Inflammatory macrophage treated with lipopolysaccharide for 4 hours (primary cell): ENCODE measurements around the gene NKTR.
A peak's percentile ranks its signal among the peaks of the same experiment; 100 is the strongest.

Experiments used
- DNase-seq: peaks from one replicate; pipeline ENCODE4 v3.0.0-alpha.2; 2020

NKTR gene

DNA sequence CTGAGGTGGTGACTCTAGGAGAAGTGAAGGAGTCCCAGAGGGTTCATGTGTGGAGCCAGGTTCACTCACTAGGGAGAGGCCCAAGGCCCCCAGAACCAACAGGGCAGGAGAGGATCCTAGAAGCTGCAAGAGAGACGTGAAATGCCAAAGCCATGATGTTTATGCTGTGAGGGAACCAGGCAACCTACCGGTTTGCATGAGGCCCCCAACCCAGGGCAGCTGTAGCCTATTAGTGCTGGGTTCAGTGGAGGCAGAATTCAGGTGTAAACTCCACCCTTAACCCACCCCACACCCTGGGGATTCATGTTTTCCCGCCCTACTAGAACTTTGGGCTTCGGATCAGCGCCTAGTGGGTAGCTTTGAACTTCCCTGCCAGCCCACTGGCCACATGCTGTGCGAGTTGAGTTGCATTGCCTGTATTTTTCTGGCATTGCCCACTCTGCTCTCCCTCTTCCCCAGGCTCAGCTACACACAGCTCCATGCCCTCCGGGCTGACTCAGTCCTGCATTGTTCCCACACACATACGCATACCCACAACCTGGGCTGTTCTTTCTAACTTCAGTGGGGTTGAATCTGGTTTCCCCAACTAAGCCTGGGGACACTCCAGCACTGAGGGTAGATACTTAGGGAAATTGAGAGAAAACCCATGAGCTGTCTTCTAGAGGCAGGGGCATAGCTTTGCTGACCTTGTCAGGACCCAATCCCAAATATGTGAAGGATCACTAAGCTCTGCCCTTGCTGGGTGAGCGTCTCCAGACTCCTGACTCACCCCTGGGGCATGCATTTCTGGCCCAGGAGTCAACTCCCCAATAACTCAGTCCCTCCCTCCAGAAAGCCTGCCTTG is 51.0 kb downstream of the NKTR start:
- no peak for DNase-seq

DNA sequence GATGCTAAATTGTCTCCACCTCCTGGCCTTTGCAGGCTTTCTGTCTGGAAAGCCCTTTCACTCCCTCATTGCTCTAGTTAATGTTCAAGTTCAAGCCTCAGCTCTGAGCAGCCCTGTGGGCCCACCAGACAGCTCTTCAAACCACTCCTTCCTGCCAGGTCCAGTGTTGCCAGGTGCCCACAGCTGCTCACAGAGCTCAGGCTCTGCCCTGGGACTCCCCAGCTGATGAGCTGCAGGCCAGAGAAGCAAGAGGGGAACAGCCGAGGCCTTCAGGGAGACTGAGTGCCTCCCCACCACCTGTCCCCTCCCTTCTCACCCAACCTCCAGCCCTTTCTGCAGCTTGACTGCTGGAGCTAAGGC is 51.7 kb downstream of the NKTR start:
- no peak for DNase-seq

DNA sequence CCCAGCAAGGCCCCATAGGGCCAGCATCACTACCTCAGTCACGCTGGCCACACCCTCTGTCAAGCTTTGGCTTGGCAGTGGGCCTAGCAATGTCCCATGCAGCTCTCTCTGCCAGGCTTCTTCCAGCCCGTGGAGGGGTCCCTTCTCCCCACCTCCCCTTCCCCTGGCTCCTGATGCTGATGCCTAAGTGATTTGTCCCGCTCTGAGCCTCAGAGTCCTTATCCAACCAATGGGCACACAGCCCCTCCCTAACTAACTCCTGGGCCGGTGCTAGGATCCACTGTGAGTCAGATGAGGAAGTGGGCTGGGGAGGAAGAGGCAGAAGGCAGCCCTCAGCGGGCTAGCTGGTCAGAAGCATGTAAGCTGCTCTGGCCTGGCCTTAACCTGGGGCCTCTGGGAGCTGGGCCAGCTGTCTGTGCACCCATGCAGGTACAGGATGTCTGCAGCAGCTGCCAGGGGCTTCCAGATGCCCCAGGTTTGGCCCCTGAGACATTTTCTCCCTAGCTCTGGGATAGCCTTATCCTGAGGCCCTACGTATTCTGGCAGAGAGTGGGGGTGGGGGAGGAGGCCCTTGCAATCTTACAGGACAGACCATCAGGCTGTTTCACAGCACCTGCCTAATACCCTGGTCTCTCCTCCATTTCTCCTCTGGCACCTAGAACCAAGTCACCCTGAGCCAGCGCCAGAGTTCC is 52.3 kb downstream of the NKTR start:
- peak; percentile 79 for DNase-seq

DNA sequence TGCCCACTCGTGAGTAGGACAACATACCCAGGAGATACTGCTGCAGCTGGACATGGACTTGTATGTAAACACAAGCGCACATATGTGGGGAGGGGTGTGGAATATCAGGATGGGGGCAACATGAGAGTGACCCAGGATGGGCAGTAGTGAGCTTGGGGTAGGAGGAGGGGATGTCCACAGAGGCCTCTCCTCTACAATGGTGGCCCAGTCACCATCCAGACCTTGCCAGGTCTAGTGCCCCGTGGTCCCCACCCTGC is 52.7 kb downstream of the NKTR start:
- DNase-seq, result no peak

DNA sequence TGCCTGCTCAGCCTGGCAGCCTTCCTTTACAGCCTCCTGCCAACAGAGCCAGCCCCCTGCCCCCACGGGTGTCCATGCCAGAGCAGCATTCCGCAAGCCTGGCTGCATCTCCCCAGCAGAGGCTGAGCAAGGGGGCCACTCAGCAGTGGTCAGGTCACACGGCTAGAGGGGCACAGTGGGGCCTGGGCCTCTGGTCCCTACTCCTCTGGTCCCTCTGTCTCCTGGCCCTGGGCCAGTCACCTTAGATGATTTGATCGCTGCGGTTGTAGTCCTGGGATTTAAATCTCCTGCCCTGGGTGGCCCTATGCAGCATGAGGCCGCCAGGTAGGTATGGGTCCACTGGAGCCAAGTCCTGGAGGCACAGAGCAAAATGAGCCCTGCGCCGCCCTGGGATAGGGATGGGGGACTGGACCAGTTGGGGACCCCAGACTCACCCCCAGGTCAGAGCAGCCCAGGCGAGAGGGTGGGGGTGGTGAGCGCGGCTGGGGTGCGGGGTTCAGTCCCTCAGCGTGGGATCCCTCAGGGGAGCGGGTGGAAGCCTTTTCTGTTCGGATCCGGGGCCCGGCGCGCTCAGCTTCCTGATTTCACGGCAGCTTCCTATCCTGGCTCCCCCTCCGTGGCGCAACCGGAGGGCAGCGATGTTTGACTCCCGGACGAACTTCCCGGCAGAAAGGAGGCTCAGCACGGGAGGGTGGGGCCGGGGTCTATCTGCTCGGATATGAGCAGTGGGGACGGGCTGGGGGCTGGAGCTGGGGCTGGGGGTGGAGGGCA is 53.3 kb downstream of the NKTR start, which contains the start of gene ZBTB47:
TSS of gene ZBTB47 (plus strand) at position 138 of the 771 bp plus-strand sequence. CDS start 4,659 bp downstream, outside the sequence.
- peak; percentile 64 for DNase-seq

DNA sequence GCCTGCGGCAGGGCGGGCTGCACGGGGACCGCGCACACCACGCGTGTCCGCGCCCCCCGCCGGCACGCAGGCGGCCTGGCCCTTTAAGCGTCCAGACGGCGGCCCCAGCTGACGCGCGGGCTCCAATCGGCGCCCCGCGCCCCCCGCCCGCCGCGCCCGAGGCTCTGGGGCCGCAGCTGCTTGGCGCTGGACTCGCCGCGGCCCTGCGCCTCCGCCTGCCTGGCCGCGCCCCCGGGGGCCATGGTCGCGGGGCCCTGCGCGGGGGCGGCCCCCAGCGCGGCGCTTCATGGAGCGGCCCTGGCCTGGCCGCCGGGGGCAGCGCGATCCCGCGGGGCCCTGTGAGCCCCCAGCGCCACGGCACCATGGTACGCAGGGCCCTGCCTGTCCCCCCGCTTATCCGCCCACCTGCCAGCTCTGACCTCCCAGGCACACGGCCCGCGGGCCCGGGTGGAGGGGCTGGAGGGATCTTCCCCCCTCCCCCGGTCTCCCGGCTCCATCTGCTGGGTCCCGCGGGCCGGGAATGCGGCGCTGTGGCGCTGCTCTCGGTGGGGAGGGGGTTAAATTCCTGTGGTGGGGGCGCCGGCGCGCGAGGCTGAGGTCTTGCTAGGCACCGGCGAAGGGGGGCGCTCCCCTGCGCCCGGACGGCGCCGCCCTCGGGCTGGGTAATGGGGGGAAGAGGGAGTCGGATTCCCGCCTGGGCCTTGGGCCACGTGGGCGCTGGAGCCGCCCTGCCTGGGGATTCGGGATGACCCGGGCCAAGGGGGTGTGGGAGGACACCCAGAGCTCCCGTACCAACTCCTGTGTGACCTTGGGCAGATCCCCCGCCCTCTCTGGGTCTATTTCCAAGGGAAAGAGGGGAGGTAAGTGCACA is 54.1 kb downstream of the NKTR start:
- DNase-seq, result peak; percentile 16

DNA sequence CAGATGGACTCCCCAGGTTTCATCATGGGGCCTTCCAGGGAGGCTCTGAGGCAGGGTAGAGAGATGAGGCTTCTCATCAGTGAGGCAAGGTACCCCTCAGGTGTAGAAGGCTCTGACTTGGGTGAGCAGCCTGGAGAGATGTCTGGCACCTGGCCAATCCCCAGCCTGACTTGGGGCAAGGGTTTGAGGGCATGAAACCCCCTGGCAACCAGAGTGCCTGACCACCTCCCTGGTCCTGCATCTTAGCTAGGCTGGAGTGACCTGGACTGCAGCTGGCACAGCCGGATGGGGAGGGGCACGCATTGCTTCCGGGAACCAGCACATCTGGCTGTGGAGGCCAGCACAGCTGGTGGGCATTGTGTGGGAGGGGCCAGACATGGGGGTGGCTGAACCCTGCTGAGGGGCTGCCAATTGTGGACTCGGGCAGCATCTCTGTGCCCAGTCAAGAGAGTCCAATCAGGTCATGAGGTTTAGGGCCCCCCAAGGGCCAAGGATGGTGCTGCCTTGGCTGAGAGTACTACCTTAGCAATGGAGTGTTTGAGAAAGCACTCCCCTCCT is 54.9 kb downstream of the NKTR start:
- no peak for DNase-seq

DNA sequence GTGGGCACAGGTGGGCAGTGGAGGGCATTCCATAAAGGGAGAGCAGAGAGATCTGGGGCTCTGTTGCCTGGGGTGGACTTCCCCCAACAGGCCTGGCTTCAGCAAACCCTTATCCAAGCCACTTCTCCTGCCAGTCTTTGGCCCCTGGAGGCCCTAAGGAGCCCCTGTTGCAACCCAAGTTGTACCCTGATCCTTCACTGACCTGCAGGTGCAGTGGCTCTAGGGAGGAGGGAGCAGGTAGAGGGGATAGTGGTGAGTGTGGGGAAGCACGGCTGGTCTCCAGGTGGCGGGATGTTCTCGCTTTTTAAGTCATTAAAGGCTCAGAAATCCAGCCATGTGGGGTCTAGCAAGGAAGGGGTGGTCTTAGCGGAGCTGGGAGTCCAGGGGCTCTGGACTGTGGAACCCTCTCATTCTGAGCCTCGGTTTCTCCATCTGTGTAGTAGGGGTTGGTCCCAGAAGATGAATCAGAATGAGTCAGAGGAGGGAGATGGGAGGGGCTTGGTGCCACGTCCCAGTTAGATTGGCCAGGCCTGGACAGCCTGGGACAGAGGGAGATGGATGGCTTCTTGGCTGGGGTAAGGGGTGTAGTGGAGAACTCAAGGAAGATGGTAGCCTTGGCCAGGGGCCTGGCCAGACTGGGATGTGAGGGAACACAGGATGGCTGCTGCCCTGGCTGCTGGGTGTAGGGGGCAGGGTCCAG is 55.6 kb downstream of the NKTR start:
- DNase-seq, result no peak

DNA sequence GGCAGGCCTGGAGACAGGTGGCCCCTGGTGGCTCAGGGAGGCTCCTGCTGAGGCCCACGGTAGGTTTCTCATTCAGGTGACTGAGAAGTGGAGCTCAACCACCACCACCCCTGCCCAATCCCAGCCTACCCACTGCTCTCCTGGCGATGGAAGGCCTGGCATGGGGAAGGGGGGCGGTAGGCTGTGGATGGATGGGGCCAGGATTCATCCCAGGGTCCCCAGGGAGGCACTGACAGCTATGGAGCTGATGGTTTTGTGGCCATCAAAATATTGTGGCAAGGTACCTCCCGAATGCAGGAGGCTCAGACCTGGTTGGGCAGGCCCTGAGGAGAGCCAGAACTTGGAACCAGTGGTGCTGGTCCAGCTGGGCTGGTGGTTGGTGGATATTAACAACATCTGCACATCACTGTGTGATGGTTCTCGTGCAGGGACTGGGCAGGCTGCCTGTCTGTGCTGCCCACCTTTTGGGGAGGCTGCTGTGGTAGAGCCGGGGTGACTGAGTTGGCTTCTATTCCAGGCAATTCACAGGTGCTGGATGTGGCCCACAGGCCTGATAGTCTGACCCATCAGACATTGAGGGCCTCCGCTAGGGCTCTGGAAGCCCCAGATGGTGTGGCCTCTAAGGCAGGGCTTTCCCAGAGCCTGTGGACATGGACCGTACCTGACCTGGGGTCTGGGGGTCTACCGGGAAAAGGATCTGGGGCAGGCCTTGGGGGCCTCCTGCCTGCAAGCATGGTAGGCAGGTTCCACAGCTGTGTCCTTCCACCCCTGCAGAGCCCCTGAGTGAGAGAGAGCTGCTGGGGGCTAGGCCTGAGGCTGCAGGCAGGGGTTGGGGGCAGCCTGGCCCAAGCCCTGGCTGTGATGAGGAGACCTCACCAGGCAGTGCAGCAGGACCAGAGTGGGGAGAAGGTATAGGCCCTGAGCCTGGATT is 56.5 kb downstream of the NKTR start:
- no peak for DNase-seq

DNA sequence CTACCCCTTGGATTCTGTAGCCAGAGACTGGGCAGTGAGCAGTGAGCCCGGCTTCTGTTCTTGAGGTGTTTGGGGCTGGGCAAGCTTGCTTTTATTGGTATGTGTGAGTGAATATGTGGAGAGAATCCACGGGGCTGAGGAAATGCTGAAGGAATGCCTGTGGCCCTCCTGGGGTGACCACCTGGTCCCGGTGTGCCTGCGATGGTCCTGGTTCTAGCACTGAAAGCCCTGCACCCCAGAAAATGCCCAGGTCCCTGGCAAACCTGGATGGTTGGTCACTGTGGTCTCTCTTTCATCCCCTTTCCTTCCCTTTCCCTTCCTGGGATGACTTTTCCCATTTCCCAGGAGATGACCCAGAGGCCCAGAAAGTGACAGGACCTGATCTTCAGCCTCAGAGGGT is 57.2 kb downstream of the NKTR start:
- no peak for DNase-seq

DNA sequence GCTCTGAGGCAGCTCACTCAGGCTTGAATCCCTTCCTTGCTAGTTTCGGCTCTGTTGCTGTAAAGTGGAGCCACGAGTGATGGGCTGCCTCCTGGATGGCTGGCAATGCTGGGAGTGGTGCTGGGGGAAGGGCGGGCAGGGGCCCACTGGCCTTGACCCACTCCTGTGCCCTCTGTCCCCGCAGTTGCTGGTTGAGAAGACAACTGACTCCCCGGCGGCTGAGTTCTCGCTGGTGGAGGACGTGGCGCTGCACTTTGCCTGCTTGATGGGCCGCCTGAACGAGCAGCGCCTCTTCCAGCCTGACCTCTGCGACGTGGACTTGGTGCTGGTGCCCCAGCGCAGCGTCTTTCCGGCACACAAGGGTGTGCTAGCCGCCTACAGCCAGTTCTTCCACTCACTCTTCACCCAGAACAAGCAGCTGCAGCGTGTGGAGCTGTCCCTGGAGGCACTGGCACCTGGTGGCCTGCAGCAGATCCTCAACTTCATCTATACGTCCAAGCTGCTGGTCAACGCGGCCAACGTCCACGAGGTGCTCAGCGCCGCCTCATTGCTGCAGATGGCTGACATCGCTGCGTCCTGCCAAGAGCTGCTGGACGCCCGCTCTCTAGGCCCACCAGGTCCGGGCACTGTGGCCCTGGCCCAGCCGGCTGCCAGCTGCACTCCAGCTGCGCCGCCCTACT is 57.7 kb downstream of the NKTR start:
- DNase-seq, result no peak

DNA sequence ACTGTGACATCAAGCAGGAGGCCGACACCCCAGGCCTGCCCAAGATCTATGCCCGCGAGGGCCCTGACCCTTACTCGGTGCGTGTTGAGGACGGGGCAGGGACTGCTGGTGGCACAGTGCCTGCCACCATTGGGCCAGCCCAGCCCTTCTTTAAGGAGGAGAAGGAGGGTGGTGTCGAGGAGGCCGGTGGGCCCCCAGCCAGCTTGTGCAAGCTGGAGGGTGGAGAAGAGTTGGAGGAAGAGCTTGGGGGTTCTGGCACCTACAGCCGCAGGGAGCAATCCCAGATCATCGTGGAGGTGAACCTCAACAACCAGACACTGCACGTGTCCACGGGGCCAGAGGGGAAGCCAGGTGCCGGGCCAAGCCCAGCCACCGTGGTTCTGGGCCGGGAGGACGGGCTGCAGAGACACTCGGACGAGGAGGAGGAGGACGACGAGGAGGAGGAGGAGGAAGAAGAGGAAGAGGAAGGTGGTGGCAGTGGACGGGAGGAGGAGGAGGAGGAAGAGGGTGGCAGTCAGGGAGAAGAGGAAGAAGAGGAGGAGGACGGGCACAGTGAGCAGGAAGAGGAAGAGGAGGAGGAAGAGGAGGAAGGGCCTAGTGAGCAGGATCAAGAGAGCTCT is 58.4 kb downstream of the NKTR start:
- DNase-seq, result no peak

DNA sequence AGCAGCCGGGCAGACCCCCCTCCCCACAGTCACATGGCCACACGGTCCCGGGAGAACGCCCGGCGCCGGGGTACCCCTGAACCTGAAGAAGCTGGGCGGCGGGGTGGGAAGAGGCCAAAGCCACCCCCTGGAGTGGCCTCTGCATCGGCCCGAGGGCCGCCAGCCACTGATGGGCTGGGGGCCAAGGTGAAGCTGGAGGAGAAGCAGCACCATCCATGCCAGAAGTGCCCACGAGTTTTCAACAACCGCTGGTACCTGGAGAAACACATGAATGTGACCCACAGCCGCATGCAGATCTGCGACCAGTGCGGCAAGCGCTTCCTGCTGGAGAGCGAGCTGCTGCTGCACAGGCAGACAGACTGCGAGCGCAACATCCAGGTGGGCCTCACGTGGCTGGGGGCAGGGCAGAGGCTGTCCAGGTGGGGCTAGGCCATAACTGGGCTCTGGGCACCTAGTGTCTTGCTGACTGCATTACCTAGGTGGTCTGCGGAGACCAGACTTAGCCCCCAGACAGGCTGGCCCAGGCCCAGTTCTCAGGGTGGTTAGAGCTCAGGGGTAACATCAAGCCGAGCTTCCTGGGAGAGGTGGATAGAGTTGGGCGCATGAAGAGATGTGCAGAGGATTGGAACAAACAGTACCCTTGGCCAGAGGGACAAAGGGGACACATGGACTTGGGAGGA is 59.1 kb downstream of the NKTR start:
- DNase-seq, result no peak

DNA sequence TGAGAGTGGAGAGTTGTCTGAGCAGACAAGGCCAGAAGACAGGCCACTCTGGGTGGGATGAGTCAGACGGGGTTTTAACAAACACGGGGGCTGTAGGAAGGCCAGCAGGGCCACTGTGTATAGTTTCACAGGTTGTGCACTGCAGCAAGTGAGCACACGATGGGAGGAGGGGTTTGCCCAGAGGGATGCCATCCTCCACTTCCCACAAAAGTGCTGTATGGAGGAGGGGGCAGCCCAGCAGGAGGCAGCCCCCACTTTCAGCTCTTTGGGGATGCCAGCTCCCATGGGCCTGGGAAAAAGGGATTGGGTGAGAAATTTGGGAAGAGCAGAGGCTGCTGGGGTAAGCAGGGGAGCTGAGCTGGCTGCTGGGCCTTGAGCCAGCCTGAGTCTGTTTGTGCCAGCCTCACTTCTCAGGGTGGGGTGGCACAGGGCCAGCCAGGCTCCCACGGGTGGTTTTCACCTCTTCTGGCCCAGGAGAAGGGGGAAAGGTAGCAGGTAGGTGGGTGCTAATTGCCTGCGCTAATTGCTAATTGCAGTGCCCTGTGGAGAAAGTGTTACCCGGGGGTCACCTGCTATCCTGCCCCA is 59.7 kb downstream of the NKTR start:
- DNase-seq, result no peak

DNA sequence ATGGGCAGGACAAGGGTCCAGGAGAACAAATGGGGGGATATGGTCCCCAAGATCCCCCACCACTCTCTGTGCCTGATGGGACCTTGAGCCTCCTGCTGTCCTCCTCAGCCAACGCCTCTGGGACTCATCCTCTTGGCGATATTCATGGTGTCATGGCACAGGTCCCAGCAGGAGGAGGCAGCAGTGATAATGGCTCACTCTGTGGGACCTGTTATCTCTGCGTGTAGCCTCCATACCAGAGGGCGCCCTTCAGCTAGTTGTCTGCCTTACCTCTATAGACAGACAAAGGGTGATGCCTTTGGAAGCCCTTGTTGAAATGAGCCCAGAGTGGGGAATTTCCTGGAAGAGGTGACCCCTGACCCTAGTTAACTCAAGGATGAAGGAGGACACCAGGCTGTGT is 60.4 kb downstream of the NKTR start:
- DNase-seq, result peak; percentile 21

DNA sequence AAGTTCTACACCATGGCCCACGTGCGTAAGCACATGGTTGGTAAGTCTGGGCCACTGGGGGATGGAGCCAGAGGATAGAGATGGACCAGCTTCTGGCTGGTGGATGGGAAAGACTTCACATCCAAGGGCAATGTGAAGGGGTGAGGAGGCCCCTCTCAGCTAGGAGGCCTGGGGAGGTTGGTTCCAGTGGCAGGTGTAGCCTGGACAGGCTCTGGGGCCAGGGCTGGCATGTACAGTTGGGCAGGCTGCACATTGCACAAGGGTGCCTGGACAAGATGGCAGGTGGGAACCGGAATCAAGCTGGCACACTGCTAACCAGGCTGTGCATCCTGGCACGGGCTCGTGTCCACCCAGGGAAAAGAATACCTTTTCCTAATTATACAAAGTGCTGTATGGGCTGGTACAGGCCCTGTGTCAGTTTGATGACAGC is 61.1 kb downstream of the NKTR start:
- DNase-seq, result no peak

DNA sequence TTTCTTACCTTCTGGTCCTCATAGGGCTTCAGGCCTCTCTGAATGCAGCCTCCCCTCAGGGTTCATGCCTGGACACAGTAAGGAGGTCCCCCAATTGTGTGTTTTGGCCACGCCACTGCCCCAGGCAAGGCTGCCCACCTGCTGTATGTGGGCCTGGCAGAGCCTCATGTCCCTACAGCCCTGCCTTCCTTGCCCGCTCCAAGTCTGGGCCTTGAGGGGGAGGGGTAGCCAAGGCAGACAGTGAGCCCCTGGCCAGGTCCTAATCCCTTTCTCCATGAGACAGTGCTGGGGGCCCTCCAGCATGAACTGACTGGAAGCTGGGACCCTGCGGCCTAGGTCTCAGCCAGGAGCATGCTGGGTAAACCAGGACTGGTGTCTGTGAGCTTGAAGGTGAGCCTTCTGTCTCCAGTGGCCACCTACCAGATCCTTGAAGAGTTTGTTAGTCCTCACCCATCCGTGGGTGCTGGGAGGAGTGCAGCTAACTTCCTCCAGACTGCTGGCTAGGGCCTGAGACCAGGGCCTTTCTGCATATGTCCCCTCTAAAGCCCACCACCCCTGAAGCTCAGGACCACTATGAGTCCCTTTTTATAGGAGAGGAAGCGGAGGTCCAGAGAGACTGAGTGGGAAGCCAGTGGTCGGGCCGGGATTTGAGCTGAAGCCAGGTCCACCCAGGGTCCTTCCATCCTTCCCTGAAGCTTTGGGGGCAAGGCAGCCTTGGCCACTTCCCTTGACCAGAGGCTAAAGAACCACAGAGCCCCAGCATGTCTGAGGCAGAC is 61.7 kb downstream of the NKTR start:
- DNase-seq, result no peak
